Activated B cell treated with CpG ODN at 0.5 μM for 24 hours (primary cell): ENCODE results near the gene CMIP. TPM values are rescaled to one million over a fixed set of nuclear protein-coding genes. Genes with fewer than 3 reads are reported as not detected.

Source experiments
- ATAC-seq: fragments of 200-7000 bp; cut with Tn5 transposase; one replicate; pipeline ENCODE4 v1.10.0; 2021; ENCODE audit warnings: low read depth, mild to moderate bottlenecking, moderate library complexity
- CTCF ChIA-PET: fragments of 350-600 bp; sonication (Branson Sonifier 250); formaldehyde crosslinking; loops from one replicate; lab custom pipeline; 2021; ENCODE audit warnings: antibody characterized with exemption; lab: Charles Lee
- POLR2A ChIA-PET: fragments of 350-600 bp; sonication (Branson Sonifier 250); formaldehyde crosslinking; loops from one replicate; lab custom pipeline; 2021; ENCODE audit warnings: antibody characterized with exemption; lab: Charles Lee
- DNase-seq: peaks from one replicate; pipeline ENCODE4 v3.0.0; 2022
- H3K27ac Mint-ChIP-seq: one replicate; pipeline ENCODE4 v1.8.0; 2020; ENCODE audit warnings: mixed read lengths
- H3K27me3 Mint-ChIP-seq: one replicate; pipeline ENCODE4 v1.8.0; 2021; ENCODE audit warnings: mixed read lengths
- H3K36me3 Mint-ChIP-seq: one replicate; pipeline ENCODE4 v1.8.0; 2021; ENCODE audit warnings: low read depth, mixed read lengths
- H3K4me1 Mint-ChIP-seq: one replicate; pipeline ENCODE4 v1.8.0; 2021; ENCODE audit warnings: mixed read lengths
- H3K4me3 Mint-ChIP-seq: one replicate; pipeline ENCODE4 v1.8.0; 2020; ENCODE audit warnings: mild to moderate bottlenecking, mixed read lengths
- H3K9me3 Mint-ChIP-seq: one replicate; pipeline ENCODE4 v1.8.0; 2020; ENCODE audit warnings: mixed read lengths
- CTCF ChIP-seq: fragments of 200-600 bp; IDR thresholded peaks from one replicate; pipeline ENCODE4 v1.8.0; 2022; ENCODE audit warnings: antibody characterized with exemption, mild to moderate bottlenecking
- intact Hi-C: fragments of 100-400 bp; cut with micrococcal nuclease; formaldehyde crosslinking; loops from one replicate; pipeline ENCODE4 v1.15.1; 2024
- total RNA-seq: library from RNA; stranded (reverse); gene quantifications from 2 replicates; pipeline ENCODE4 v1.2.3, GENCODE V29; 2022

The CMIP gene
- total RNA-seq, 1 donor from 2014 or later = 76.3 TPM

- ATAC-seq (no peak), DNase-seq (no peak)
- no peak for TF ChIP-seq CTCF
- POLR2A ChIA-PET = interaction anchor here (0.8 kb wide), 1 partner anchor 117 kb away, joined by 3 read pairs; no protein-coding TSS in a partner anchor
- Mint-ChIP-seq H3K9me3 (no peaks in the 10 kb centered on the region), H3K4me1 (peaks cover 70% of the 10 kb centered on the region), H3K4me3 (no peak overlapping the region), H3K27ac (no peak overlapping the region), H3K36me3 (peaks cover 4% of the 10 kb centered on the region), H3K27me3 (no peaks in the 10 kb centered on the region)
- intact Hi-C loops = no loop called here
- CTCF ChIA-PET = interaction anchor here (1.4 kb wide), 1 partner anchor 144 kb away, joined by 4 read pairs; no protein-coding TSS in a partner anchor
Measured at GRCh38 chr16:81548551-81548875, 103.9 kb downstream of the CMIP start.

- Mint-ChIP-seq H3K27me3 (no peaks in the 10 kb centered on the region), H3K9me3 (no peaks in the 10 kb centered on the region), H3K4me1 (peaks cover 68% of the 10 kb centered on the region), H3K36me3 (peaks cover 4% of the 10 kb centered on the region), H3K4me3 (no peak overlapping the region), H3K27ac (no peak overlapping the region)
- CTCF ChIA-PET = interaction anchor here (1.4 kb wide), 1 partner anchor 145 kb away, joined by 4 read pairs; no protein-coding TSS in a partner anchor
- POLR2A ChIA-PET = interaction anchor here (0.8 kb wide), 1 partner anchor 117 kb away, joined by 3 read pairs; no protein-coding TSS in a partner anchor
- no peak for TF ChIP-seq CTCF
- ATAC-seq (no peak), DNase-seq (no peak)
- intact Hi-C loops = no loop called here
Measured at GRCh38 chr16:81548876-81549546, 104.4 kb downstream of the CMIP start.

- Mint-ChIP-seq H3K9me3 (no peaks in the 10 kb centered on the region), H3K4me1 (peaks cover 66% of the 10 kb centered on the region), H3K27me3 (no peaks in the 10 kb centered on the region), H3K36me3 (peaks cover 4% of the 10 kb centered on the region), H3K4me3 (no peak overlapping the region), H3K27ac (no peak overlapping the region)
- ATAC-seq = no peak
- ChIA-PET CTCF (no interaction called here), POLR2A (no interaction called here)
- intact Hi-C loops = no loop called here
- no peak for TF ChIP-seq CTCF
- no peak for DNase-seq
Measured at GRCh38 chr16:81549547-81550431, 105.2 kb downstream of the CMIP start.

GRCh38 chr16:81550432-81550808, 105.8 kb downstream of the CMIP start:
- DNase-seq (no peak), ATAC-seq (no peak)
- no peak for TF ChIP-seq CTCF
- Mint-ChIP-seq H3K4me3 (no peak overlapping the region), H3K9me3 (no peaks in the 10 kb centered on the region), H3K27me3 (no peaks in the 10 kb centered on the region), H3K36me3 (peaks cover 4% of the 10 kb centered on the region), H3K27ac (no peak overlapping the region), H3K4me1 (peaks cover 60% of the 10 kb centered on the region)
- CTCF ChIA-PET = no interaction called here
- POLR2A ChIA-PET = no interaction called here
- intact Hi-C loops = no loop called here

- Mint-ChIP-seq H3K27ac (no peak overlapping the region), H3K27me3 (no peaks in the 10 kb centered on the region), H3K4me1 (peaks cover 51% of the 10 kb centered on the region), H3K9me3 (no peaks in the 10 kb centered on the region), H3K4me3 (no peak overlapping the region), H3K36me3 (peaks cover 4% of the 10 kb centered on the region)
- intact Hi-C loops = no loop called here
- TF ChIP-seq CTCF = no peak
- DNase-seq (no peak), ATAC-seq (no peak)
- ChIA-PET CTCF (no interaction called here), POLR2A (no interaction called here)
Measured at GRCh38 chr16:81551151-81551808, 106.7 kb downstream of the CMIP start.
